Measurements from ENCODE around the gene PRDX6. TPM values are rescaled to one million over a fixed set of nuclear protein-coding genes. Genes with fewer than 3 reads are reported as not detected.

Gene PRDX6
- total RNA-seq, 1 experiment from 2014 or later = 502 TPM

- Mint-ChIP-seq H3K36me3 (ENCODE audit: insufficient read depth, unreplicated experiment) (no peaks in the 10 kb centered on the region), H3K4me3 (ENCODE audit: unreplicated experiment) (no peak overlapping the region), H3K4me1 (ENCODE audit: insufficient read depth, unreplicated experiment) (peaks cover 26% of the 10 kb centered on the region), H3K27me3 (ENCODE audit: insufficient read depth, unreplicated experiment) (no peaks in the 10 kb centered on the region), H3K27ac (ENCODE audit: low read depth, unreplicated experiment) (no peak overlapping the region), H3K9me3 (ENCODE audit: unreplicated experiment) (no peaks in the 10 kb centered on the region)
- BruUV-seq (replicated peaks) = no TSS peak
- POLR2A ChIA-PET = interaction anchor here (0.9 to 7.8 kb wide), 9 partner anchors 9 to 363 kb away, joined by 3 to 77 read pairs (median 7); partner anchors contain the start of genes PRDX6 and ZBTB37
- no peak for DNase-seq (ENCODE audit: unreplicated experiment)
- no peak for TF ChIP-seq CTCF (IDR thresholded peaks at IDR 0.05; ENCODE audit: unreplicated experiment)
- CTCF ChIA-PET = interaction anchor here (0.7 to 3.5 kb wide), 10 partner anchors 16 to 383 kb away, joined by 3 to 26 read pairs (median 4); no protein-coding TSS in a partner anchor
- intact Hi-C loops (cut with micrococcal nuclease) = loop anchor here (10.0 kb wide), 1 partner anchor 209 kb away; the partner anchor contains the start of gene KLHL20
Observed at GRCh38 chr1:173505391-173505790, 28.3 kb downstream of the PRDX6 start.

GRCh38 chr1:173506437-173506836 is 29.3 kb downstream of the PRDX6 start:
- H3K9me3 Mint-ChIP-seq (ENCODE audit: unreplicated experiment) = no peaks in the 10 kb centered on the region
- H3K4me3 Mint-ChIP-seq (ENCODE audit: unreplicated experiment) = no peak overlapping the region
- no peaks in the 10 kb centered on the region for H3K36me3 Mint-ChIP-seq (ENCODE audit: insufficient read depth, unreplicated experiment)
- intact Hi-C loops (cut with micrococcal nuclease) = loop anchor here (2.0 to 10.0 kb wide), 3 partner anchors 28 to 208 kb away; partner anchors contain the start of gene KLHL20
- ChIA-PET POLR2A (interaction anchor here (0.6 to 7.8 kb wide), 14 partner anchors 9 to 787 kb away, joined by 3 to 77 read pairs (median 5); partner anchors contain the start of genes KLHL20 and PRDX6), CTCF (interaction anchor here (0.6 to 3.5 kb wide), 13 partner anchors 15 to 245 kb away, joined by 3 to 26 read pairs (median 3); partner anchors contain the start of gene SLC9C2)
- H3K27ac Mint-ChIP-seq (ENCODE audit: low read depth, unreplicated experiment) = peak overlapping the region; percentile 76
- H3K4me1 Mint-ChIP-seq (ENCODE audit: insufficient read depth, unreplicated experiment) = peaks cover 26% of the 10 kb centered on the region
- peak; percentile 74 for DNase-seq (ENCODE audit: unreplicated experiment)
- BruUV-seq (replicated peaks) = no TSS peak
- H3K27me3 Mint-ChIP-seq (ENCODE audit: insufficient read depth, unreplicated experiment) = no peaks in the 10 kb centered on the region
- TF ChIP-seq CTCF (IDR thresholded peaks at IDR 0.05; ENCODE audit: unreplicated experiment) = peak; percentile 51

- peak overlapping the region; percentile 24 for H3K4me3 Mint-ChIP-seq (ENCODE audit: unreplicated experiment)
- BruUV-seq (replicated peaks) = no TSS peak
- ChIA-PET CTCF (interaction anchor here (0.5 to 3.5 kb wide), 13 partner anchors 17 to 485 kb away, joined by 3 to 26 read pairs (median 3); partner anchors contain the start of gene KLHL20), POLR2A (interaction anchor here (0.9 to 7.8 kb wide), 12 partner anchors 10 to 317 kb away, joined by 3 to 77 read pairs (median 6); partner anchors contain the start of genes CENPL, DARS2, KLHL20 and PRDX6)
- DNase-seq (ENCODE audit: unreplicated experiment) = peak; percentile 72
- H3K4me1 Mint-ChIP-seq (ENCODE audit: insufficient read depth, unreplicated experiment) = peaks cover 26% of the 10 kb centered on the region
- intact Hi-C loops (cut with micrococcal nuclease) = loop anchor here (2.0 to 10.0 kb wide), 3 partner anchors 29 to 207 kb away; partner anchors contain the start of gene KLHL20
- no peaks in the 10 kb centered on the region for H3K9me3 Mint-ChIP-seq (ENCODE audit: unreplicated experiment)
- TF ChIP-seq CTCF (IDR thresholded peaks at IDR 0.05; ENCODE audit: unreplicated experiment) = no peak
- no peaks in the 10 kb centered on the region for H3K27me3 Mint-ChIP-seq (ENCODE audit: insufficient read depth, unreplicated experiment)
- no peaks in the 10 kb centered on the region for H3K36me3 Mint-ChIP-seq (ENCODE audit: insufficient read depth, unreplicated experiment)
- peak overlapping the region; percentile 76 for H3K27ac Mint-ChIP-seq (ENCODE audit: low read depth, unreplicated experiment)
Observed at GRCh38 chr1:173507205-173507846, 30.2 kb downstream of the PRDX6 start.

- CTCF ChIA-PET = interaction anchor here (0.5 to 3.5 kb wide), 8 partner anchors 15 to 485 kb away, joined by 3 to 26 read pairs (median 4); partner anchors contain the start of gene KLHL20
- TF ChIP-seq CTCF (IDR thresholded peaks at IDR 0.05; ENCODE audit: unreplicated experiment) = no peak
- Mint-ChIP-seq H3K27me3 (ENCODE audit: insufficient read depth, unreplicated experiment) (no peaks in the 10 kb centered on the region), H3K9me3 (ENCODE audit: unreplicated experiment) (no peaks in the 10 kb centered on the region), H3K4me3 (ENCODE audit: unreplicated experiment) (no peak overlapping the region), H3K36me3 (ENCODE audit: insufficient read depth, unreplicated experiment) (no peaks in the 10 kb centered on the region), H3K27ac (ENCODE audit: low read depth, unreplicated experiment) (peak overlapping the region; percentile 76), H3K4me1 (ENCODE audit: insufficient read depth, unreplicated experiment) (peaks cover 26% of the 10 kb centered on the region)
- DNase-seq (ENCODE audit: unreplicated experiment) = peak; percentile 64
- POLR2A ChIA-PET = interaction anchor here (0.9 to 7.8 kb wide), 9 partner anchors 16 to 316 kb away, joined by 3 to 77 read pairs (median 6); partner anchors contain the start of genes CENPL, DARS2, KLHL20 and PRDX6
- intact Hi-C loops (cut with micrococcal nuclease) = loop anchor here (2.0 to 10.0 kb wide), 3 partner anchors 29 to 207 kb away; partner anchors contain the start of gene KLHL20
- BruUV-seq (replicated peaks) = no TSS peak
Observed at GRCh38 chr1:173507847-173508209, 30.7 kb downstream of the PRDX6 start.
